Mammary epithelial cell (primary cell): ENCODE results near the gene ST6GALNAC1.

Experiments used
- EZH2 ChIP-seq: IDR thresholded peaks from 2 replicates; pipeline ENCODE4 v1.6.1; 2012; ENCODE audit warnings: low read length, inconsistent platforms, borderline replicate concordance
- TF ChIP-seq, protein P1 (sequence below), 2 donors: IDR thresholded peaks in 1 of 2; conservative IDR thresholded peaks in 1 of 2; 2 replicates each; pipeline ENCODE4 v1.5.1; 2011 to 2012; ENCODE audit warnings: inconsistent platforms in 2 of 2, low read length in 2 of 2, mild to moderate bottlenecking in 2 of 2, control low read depth in 1 of 2, low read depth in 1 of 2; ENCODE audit not compliant: insufficient read depth in 1 of 2; ENCODE audit errors: extremely low read depth in 1 of 2

- TF ChIP-seq, protein P1, sequence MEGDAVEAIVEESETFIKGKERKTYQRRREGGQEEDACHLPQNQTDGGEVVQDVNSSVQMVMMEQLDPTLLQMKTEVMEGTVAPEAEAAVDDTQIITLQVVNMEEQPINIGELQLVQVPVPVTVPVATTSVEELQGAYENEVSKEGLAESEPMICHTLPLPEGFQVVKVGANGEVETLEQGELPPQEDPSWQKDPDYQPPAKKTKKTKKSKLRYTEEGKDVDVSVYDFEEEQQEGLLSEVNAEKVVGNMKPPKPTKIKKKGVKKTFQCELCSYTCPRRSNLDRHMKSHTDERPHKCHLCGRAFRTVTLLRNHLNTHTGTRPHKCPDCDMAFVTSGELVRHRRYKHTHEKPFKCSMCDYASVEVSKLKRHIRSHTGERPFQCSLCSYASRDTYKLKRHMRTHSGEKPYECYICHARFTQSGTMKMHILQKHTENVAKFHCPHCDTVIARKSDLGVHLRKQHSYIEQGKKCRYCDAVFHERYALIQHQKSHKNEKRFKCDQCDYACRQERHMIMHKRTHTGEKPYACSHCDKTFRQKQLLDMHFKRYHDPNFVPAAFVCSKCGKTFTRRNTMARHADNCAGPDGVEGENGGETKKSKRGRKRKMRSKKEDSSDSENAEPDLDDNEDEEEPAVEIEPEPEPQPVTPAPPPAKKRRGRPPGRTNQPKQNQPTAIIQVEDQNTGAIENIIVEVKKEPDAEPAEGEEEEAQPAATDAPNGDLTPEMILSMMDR (conservative IDR thresholded peaks at IDR 0.05 in 1 of 2, IDR thresholded peaks at IDR 0.05 in 1 of 2; ENCODE audit: extremely low read depth in 1 of 2, insufficient read depth in 1 of 2, low read depth in 1 of 2, low read length in 2 of 2) = no peak
- no peak for TF ChIP-seq EZH2
Measured at GRCh38 chr17:76672892-76673291, 29.3 kb upstream of the ST6GALNAC1 start.
